Common myeloid progenitor, CD34-positive (primary cell): Measurements from ENCODE around the gene MND1.

Experiments
- CTCF ChIA-PET: fragments of 350-600 bp; sonication (Branson Sonifier 250); formaldehyde crosslinking; loops from one replicate; lab custom pipeline; 2021; ENCODE audit warnings: antibody characterized with exemption; lab: Charles Lee
- POLR2A ChIA-PET: fragments of 350-600 bp; sonication (Branson Sonifier 250); formaldehyde crosslinking; loops from one replicate; lab custom pipeline; 2021; ENCODE audit warnings: antibody characterized with exemption; lab: Charles Lee
- DNase-seq, 3 donors: peaks; one replicate each; pipeline versions ENCODE4 v3.0.0 to v3.0.0-alpha.2; 2013
- H3K27ac ChIP-seq, 2 experiments: 1 replicate in 1 of 2; 2 replicates in 1 of 2; pipeline ENCODE4 v1.7.0; 2013; ENCODE audit warnings: inconsistent platforms in 2 of 2, low read length in 2 of 2, mild to moderate bottlenecking in 2 of 2, low read depth in 1 of 2, moderate library complexity in 1 of 2; ENCODE audit not compliant: severe bottlenecking in 2 of 2, insufficient read depth in 1 of 2, poor library complexity in 1 of 2
- H3K27me3 ChIP-seq, 5 experiments: replicated peaks in 2 of 5; 1 replicate in 3 of 5; 2 replicates in 2 of 5; pipeline versions ENCODE4 v1.6.1 to v1.7.0; 2013; ENCODE audit warnings: low read length in 4 of 5, mild to moderate bottlenecking in 2 of 5, moderate library complexity in 2 of 5, inconsistent platforms in 1 of 5; ENCODE audit not compliant: insufficient read depth in 5 of 5, control insufficient read depth in 4 of 5
- H3K36me3 ChIP-seq, 4 experiments: 1 replicate in 2 of 4; 2 replicates in 2 of 4; pipeline versions ENCODE4 v1.6.1 to v1.7.0; 2013; ENCODE audit warnings: low read length in 3 of 4, control low read depth in 1 of 4, mild to moderate bottlenecking in 1 of 4; ENCODE audit not compliant: control insufficient read depth in 4 of 4, insufficient read depth in 4 of 4
- H3K4me1 ChIP-seq, 4 experiments: 1 replicate in 3 of 4; 2 replicates in 1 of 4; pipeline versions ENCODE4 v1.6.1 to v1.7.1; 2013; ENCODE audit warnings: low read length in 3 of 4, mild to moderate bottlenecking in 3 of 4, control low read depth in 1 of 4, inconsistent platforms in 1 of 4, moderate library complexity in 1 of 4; ENCODE audit not compliant: control insufficient read depth in 4 of 4, insufficient read depth in 4 of 4; ENCODE audit errors: control extremely low read depth in 1 of 4
- H3K4me3 ChIP-seq, 7 experiments: 1 replicate in 4 of 7; 2 replicates in 3 of 7; pipeline versions ENCODE4 v1.5.1 to v1.7.0; 2013; ENCODE audit warnings: mild to moderate bottlenecking in 7 of 7, low read length in 6 of 7, moderate library complexity in 6 of 7, inconsistent platforms in 2 of 7, low read depth in 2 of 7, control low read depth in 1 of 7; ENCODE audit not compliant: insufficient read depth in 4 of 7, control insufficient read depth in 1 of 7; ENCODE audit errors: extremely low read depth in 1 of 7
- H3K9me3 ChIP-seq, 5 experiments: 1 replicate in 4 of 5; 2 replicates in 1 of 5; pipeline versions ENCODE4 v1.6.1 to v1.7.1; 2013; ENCODE audit warnings: low read length in 4 of 5, mild to moderate bottlenecking in 2 of 5, inconsistent platforms in 1 of 5, low read depth in 1 of 5, moderate library complexity in 1 of 5; ENCODE audit not compliant: control insufficient read depth in 4 of 5, insufficient read depth in 2 of 5; ENCODE audit errors: control extremely low read depth in 1 of 5
- WGBS: methylation state at CpG from one replicate; pipeline ENCODE4 v1.1.5; 2013; ENCODE audit not compliant: insufficient coverage; 5-methylcytosine and 5-hydroxymethylcytosine counted together

MND1 gene

DNA sequence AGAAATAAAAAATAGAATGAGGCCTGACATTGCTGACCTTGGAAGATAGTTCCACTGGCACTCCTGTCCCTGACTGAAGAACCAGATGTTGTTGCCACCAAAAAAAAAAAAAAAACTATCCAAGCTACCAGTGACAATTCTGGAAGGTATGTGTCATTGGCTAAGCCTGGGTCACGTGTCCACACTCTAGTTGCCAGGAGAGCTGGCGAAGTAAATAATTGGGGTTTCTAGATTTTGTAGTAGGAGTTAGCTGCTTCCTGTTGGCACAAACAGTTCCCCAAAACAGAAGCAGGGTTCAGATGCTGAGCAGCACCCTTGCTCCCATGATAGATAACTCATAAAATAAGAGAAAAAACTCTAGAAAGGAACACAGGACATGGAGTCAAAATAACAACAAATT lies 20.5 kb downstream of the MND1 start:
- CTCF ChIA-PET = interaction anchor here (0.6 to 1.6 kb wide), 5 partner anchors 9 to 238 kb away, joined by 3 to 6 read pairs (median 4); no protein-coding TSS in a partner anchor
- Histone ChIP-seq H3K4me3 (no peak overlapping the region), H3K9me3 (no peaks in the 10 kb centered on the region), H3K27ac (no peak overlapping the region), H3K4me1 (no peaks in the 10 kb centered on the region), H3K36me3 (peaks cover 0 to 37% (median 8%) of the 10 kb centered on the region in 4 experiments), H3K27me3 (no peaks in the 10 kb centered on the region)
- POLR2A ChIA-PET = no interaction called here
- WGBS = 100% methylated on average over 1 of the region's 2 CpGs
- DNase-seq = peak; percentile 32 to 90 (median 82)

DNA sequence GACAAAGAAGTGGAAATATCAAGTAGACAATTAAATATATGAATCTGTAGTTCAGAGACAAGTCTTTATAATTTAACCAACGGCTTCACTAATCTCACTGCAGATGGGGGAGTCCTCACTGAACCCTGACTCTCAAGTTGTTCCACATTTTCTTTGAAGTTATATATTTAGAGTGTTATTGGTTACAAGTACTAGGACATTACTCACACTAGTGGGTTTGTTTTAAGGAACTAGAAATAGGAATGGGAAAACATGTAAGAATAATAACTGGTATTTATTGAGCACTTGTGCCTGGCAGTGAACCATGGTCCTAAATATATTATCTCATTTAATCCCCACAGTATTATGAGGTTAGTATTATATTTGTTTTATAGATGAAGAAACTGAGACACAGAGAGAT lies 22.0 kb downstream of the MND1 start:
- no peaks in the 10 kb centered on the region for H3K4me1 ChIP-seq
- CTCF ChIA-PET = no interaction called here
- no peak for DNase-seq
- no peak overlapping the region for H3K27ac ChIP-seq
- H3K36me3 ChIP-seq = peaks cover 4 to 47% (median 12%) of the 10 kb centered on the region in 4 experiments
- WGBS = no CpG with 5 or more reads among the region's 1 CpG
- peaks cover 0 to 2% (median 0%) of the 10 kb centered on the region in 5 experiments for H3K9me3 ChIP-seq
- POLR2A ChIA-PET = no interaction called here
- H3K4me3 ChIP-seq = no peak overlapping the region
- H3K27me3 ChIP-seq = no peaks in the 10 kb centered on the region

DNA sequence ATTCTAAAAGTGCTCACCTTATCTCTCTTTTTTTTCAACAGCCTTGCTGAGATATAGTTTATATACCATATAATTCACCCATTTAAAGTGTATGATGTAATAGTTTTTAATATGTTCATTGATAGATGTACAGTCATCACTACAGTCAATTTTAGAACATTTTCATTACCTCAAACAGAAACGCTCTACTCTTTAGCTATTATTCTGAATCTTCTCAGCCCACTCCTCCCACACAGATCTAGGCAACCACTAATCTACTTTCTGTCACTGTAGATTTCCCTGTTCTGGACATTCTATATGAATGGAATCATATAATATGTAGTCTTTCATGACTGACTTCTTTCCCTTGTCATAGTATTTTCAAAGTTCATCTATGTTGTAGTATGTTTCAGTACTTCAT lies 22.6 kb downstream of the MND1 start:
- POLR2A ChIA-PET = no interaction called here
- Histone ChIP-seq H3K4me1 (no peaks in the 10 kb centered on the region), H3K27me3 (no peaks in the 10 kb centered on the region), H3K4me3 (no peak overlapping the region), H3K9me3 (peaks cover 0 to 5% (median 0%) of the 10 kb centered on the region in 5 experiments), H3K36me3 (peaks cover 4 to 53% (median 15%) of the 10 kb centered on the region in 4 experiments), H3K27ac (no peak overlapping the region)
- WGBS = 100% methylated on average over 1 of the region's 1 CpG
- no peak for DNase-seq
- CTCF ChIA-PET = no interaction called here

DNA sequence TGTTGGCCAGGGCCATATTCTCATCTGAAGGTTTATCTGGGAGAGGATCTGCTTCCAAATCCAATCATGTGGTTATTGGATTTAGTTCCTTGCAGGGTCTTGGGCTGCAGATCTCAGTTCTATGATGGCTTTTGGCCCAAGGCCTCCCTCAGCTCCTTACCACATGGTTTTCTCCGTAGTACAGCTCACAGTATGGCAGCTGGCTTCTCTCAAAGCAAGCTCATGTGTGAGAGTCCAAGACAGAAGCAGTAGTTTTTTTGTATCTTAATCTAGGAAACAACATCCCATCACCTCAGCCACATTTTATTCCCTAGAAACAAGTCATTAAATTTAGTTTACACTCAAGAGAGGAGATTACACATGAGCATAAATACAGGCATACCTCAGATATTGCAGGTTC lies 24.5 kb downstream of the MND1 start:
- H3K4me3 ChIP-seq = no peak overlapping the region

DNA sequence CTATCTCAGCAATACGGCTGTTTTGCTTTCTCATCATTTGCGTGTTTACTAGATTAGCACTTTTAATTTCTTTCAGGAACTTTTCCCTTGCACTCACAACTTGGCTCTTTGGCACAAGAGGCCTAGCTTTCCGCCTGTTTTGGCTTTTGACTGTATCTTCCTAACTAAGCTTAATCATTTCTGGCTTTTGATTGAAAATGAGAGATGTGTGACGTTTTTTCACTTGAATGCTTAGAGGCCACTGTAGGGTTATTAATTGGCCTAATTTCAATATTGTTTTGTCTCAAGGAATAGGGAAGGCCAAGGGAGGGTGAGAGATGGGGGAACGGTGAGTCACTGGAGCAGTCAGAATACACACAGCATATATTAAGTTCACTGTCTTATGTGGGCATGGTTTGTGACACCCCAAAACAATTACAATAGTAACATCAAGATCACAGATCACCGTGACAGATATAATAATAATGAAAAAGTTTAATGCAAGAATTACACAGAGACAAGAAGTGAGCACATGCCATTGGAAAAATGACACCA lies 27.3 kb downstream of the MND1 start:
- POLR2A ChIA-PET = no interaction called here
- Histone ChIP-seq H3K27me3 (no peaks in the 10 kb centered on the region), H3K9me3 (peaks cover 0 to 17% (median 3%) of the 10 kb centered on the region in 5 experiments), H3K27ac (no peak overlapping the region), H3K4me1 (no peaks in the 10 kb centered on the region), H3K4me3 (no peak overlapping the region), H3K36me3 (peaks cover 4 to 41% (median 18%) of the 10 kb centered on the region in 4 experiments)
- 100% methylated on average over 2 of the region's 6 CpGs for WGBS
- no peak for DNase-seq
- CTCF ChIA-PET = interaction anchor here (1.0 kb wide), 1 partner anchor 10 kb away, joined by 4 read pairs; no protein-coding TSS in a partner anchor

More for the DNA sequence above, 24.5 kb downstream of the MND1 start:
- Histone ChIP-seq H3K36me3 (peaks cover 4 to 47% (median 18%) of the 10 kb centered on the region in 4 experiments), H3K27ac (no peak overlapping the region), H3K9me3 (peaks cover 0 to 17% (median 3%) of the 10 kb centered on the region in 5 experiments), H3K4me1 (no peaks in the 10 kb centered on the region), H3K27me3 (no peaks in the 10 kb centered on the region)
- ChIA-PET POLR2A (no interaction called here), CTCF (interaction anchor here (1.0 kb wide), 1 partner anchor 14 kb away, joined by 3 read pairs; no protein-coding TSS in a partner anchor)
- no peak for DNase-seq
- WGBS = 100% methylated on average over 1 of the region's 1 CpG

DNA sequence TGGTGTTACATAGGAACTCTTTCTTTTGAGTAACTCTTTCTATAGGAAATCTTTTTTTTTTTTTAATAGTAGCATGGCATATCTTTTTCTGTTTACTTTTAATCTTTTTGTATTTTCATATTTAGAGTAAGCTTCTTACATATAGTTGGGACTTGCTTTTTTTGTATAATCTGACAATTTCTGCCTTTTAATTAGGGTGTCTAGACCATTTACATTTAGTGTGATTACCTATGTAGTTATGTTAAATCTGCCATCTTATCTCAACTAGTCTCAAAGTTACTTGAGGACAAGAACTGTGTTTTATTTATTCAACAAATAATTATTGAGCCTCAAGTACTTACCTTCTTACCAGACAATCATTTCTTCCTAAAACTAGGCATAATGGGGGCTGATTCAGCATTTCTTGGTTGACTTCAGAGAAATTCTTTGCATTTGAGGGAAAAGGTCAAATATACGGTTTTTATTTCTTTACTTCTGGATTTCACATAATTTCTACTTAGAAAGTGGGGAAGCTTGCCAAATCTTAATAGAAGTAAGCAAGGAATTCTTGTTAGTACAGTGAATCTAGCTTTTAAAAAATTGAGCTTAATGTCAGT lies 28.6 kb downstream of the MND1 start:
- no peak for DNase-seq

DNA sequence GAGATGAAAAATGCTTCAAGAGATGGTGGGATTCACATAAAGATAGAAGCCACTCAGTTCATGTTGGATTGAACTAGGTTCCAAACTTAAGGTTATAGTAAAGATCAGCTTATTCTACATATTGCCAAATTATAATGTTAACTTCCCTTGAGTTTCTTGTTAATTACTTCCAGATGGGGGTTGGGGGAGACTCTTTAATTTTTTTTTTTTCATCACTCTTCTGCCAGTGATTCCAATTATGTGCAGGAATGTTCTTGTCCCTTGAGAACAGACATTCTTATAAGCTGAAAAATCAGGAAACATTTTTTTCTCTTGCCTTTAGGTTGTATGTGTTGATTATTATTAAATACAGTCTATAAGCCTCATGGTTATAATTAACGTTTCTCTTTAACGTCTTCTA lies 30.0 kb downstream of the MND1 start:
- POLR2A ChIA-PET = no interaction called here
- CTCF ChIA-PET = interaction anchor here (1.2 kb wide), 1 partner anchor 10 kb away, joined by 4 read pairs; no protein-coding TSS in a partner anchor
- Histone ChIP-seq H3K4me3 (no peak overlapping the region), H3K36me3 (peaks cover 0 to 29% (median 16%) of the 10 kb centered on the region in 4 experiments), H3K27me3 (no peaks in the 10 kb centered on the region), H3K9me3 (peaks cover 0 to 17% (median 3%) of the 10 kb centered on the region in 5 experiments), H3K4me1 (no peaks in the 10 kb centered on the region), H3K27ac (no peak overlapping the region)
- DNase-seq = no peak
- no CpG with 5 or more reads among the region's 2 CpGs for WGBS

More for the DNA sequence above, 28.6 kb downstream of the MND1 start:
- H3K4me3 ChIP-seq = no peak overlapping the region
- no CpG with 5 or more reads among the region's 1 CpG for WGBS
- no peaks in the 10 kb centered on the region for H3K4me1 ChIP-seq
- H3K27me3 ChIP-seq = no peaks in the 10 kb centered on the region
- POLR2A ChIA-PET = no interaction called here
- no peak overlapping the region for H3K27ac ChIP-seq
- H3K9me3 ChIP-seq = peaks cover 0 to 17% (median 3%) of the 10 kb centered on the region in 5 experiments
- H3K36me3 ChIP-seq = peaks cover 4 to 41% (median 16%) of the 10 kb centered on the region in 4 experiments
- CTCF ChIA-PET = interaction anchor here (0.5 kb wide), 1 partner anchor 24 kb away, joined by 4 read pairs; no protein-coding TSS in a partner anchor
